NCI-H1417 treated with DMSO at 0.1 percent for 48 hours (cell line): Measurements from ENCODE around the gene SLC4A11.
A peak's percentile ranks its signal among the peaks of the same experiment; 100 is the strongest.

Experiments used
- DNase-seq: peaks from one replicate; lab custom pipeline; 2025; lab: John Stamatoyannopoulos, UW

Gene SLC4A11

GRCh38 chr20:3239026-3239866, at the start of gene SLC4A11:
Gene SLC4A11 (minus strand): TSS chr20:3239190. CDS start chr20:3239137, 53 bp downstream.
- DNase-seq = no peak

DNA sequence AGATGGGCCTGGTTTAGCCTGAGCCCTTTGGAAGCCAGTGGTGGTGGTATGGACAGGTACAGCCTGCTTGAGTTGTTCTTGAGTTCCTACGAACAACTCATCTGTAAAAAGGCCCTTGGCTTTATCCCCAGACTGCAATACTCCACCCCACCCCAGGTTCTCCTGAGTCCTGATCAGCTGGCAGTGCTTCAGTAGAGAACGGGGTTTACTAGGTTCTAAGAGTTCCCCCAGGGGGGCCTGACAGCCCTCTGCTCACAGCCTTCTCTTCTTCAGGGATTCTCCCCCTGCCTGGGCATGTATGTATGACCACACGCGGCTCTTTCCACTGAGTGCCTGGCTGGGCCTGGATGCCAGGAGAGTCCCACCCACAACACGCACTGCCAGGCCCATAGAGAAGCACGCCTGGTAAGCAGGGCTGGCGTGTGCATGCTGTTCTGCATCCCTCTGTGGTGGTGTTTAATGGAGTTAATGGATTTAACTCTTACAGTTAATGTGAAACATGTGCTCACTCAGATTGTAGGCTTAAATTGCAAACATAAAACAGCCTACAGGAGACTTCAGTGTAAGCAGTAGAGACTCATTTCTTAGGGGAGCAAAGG, 44.3 kb upstream of the SLC4A11 start:
- no peak for DNase-seq

GRCh38 chr20:3282271-3283221, 43.6 kb upstream of the SLC4A11 start:
- no peak for DNase-seq

GRCh38 chr20:3281437-3281836, 42.4 kb upstream of the SLC4A11 start:
- no peak for DNase-seq

- DNase-seq = no peak
These were observed 40.8 kb upstream of the SLC4A11 start for GRCh38 chr20:3279761-3280160.

DNA sequence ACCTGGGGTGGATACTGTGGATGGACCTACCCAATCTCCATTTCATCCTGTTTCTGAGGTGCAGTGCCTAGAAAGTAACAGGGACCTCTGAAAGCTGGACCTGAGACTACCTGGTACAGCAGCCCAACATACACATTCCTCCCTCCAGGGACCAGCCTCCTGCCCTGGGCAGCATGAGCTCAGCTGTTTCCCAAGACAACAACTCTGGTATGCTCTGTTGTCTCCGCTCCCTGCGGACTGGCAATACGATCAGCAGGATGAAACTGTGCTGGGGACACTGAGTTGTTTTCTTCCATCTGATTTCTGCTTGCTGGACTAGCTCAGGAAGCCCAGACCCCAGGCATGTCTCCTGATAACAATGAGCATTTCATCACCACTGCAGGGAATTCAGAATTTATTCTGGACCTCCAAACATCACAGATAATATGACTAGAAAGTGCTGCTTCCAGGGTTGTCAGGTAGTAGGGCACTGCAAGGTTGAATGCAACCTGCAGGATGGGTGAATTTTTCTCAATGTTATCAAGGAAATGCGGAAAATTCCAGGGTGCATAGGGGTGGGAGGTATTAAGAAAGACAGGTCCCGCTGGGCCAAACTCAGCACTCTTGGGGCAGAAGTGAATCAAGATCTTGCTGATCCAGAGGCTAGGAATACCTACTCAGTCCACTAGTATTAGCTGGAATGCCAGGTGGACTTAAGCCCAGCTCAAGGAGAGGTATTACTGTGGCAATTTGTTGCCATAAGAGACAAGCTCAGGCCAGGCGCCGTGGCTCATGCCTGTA, 38.9 kb upstream of the SLC4A11 start:
- no peak for DNase-seq

DNA sequence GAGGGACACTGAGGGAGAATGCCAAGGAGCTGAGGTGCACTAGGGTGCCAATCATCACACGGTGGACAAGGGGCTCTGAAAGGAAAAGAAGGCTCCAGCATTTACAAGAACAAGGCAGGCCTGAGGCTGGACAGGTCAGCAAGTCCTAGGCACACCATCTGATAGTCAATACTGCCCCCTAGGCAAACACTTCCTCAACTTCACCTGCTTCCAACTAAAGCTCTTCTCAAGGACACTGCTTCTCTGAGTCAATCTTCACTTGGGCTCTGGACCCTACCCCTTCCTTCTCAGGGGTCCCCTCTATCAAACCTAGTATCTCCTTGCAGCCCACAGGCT, 37.7 kb upstream of the SLC4A11 start:
- DNase-seq = peak; percentile 8

GRCh38 chr20:3275966-3276679, 37.1 kb upstream of the SLC4A11 start:
- DNase-seq = no peak

GRCh38 chr20:3275064-3275935, 36.3 kb upstream of the SLC4A11 start:
- DNase-seq = no peak

- no peak for DNase-seq
These were observed 34.4 kb upstream of the SLC4A11 start for GRCh38 chr20:3273371-3273770.

GRCh38 chr20:3270051-3270450, 31.1 kb upstream of the SLC4A11 start:
- no peak for DNase-seq

- DNase-seq = no peak
These were observed 23.6 kb upstream of the SLC4A11 start for GRCh38 chr20:3262566-3262965.

DNA sequence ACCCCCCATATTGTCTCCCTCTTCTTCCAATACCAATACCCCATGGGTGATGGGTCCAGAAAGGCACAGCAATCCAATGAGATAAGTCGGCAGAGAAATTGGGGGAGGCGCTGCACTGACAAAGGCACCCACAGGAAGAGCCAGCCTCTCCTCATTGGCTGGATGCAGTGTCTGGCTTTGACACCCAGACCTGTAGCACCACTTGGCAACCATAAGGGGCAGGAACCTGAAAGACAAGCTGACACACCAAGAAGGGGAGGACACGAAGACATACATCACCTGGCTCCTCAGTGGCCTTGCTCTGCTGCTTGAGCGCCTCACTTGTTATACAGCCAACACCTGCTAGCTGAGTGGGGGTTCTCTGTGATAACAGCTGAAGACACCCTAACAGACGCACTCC, 19.4 kb upstream of the SLC4A11 start:
- DNase-seq = no peak

DNA sequence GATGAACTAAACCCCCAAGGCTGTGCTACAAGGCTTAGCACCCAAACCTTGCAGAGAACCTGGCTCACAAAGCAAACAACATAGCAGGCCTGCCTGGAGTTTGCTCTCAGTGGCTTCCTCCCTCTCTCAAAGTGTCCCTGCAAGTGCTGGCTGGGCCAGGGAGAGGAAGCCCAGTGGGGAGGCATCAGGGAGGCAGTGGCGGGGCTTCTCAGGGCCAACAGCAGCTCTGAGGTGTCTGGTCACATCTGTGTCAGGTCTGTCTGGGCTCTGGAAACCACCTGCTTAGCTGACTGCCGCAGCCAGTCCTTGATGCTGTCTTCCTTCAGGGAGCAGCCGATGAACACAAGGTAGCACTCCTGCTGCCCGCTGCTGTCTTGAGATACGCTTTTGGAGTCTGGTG, 16.7 kb upstream of the SLC4A11 start:
- no peak for DNase-seq

GRCh38 chr20:3251806-3252205, 12.8 kb upstream of the SLC4A11 start:
- no peak for DNase-seq

DNA sequence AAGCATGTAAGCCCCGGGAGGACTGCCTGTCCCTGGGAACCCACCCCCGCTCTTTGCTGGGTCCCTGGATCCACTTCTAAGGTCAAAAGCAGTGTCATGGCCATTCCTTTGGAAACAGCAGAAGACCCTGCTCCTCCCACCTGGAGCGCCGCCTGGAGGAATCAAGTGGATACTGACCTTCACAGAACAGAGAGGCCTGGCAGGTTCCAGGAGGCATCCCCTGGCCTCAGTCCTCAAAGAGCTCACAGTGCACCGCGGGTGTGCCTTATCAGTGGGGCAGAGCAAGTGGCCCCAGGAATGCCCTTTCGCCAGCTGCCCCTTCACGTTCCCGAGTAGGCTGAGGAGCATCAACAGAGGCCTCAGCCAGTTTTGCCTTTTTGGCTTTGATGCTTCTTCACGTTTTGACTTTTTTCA, 11.1 kb upstream of the SLC4A11 start:
- DNase-seq = no peak

DNA sequence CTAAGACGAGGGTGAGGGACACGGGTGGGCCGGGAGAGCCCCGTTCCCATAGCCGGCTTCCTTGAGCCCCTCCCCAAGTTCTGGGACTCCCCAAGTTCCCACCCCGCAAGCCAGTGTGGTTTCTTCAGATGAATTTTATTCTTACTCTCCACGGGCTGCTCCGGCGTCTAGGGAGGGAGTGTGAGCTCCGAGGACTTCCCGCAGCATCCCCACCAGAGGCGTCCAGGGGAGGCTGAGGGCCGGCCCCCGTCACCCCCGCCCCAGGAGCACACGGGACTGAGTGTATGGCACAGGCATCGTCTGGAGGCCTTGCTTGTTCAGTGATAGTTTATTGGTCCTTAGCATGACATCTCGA, 10.0 kb upstream of the SLC4A11 start:
- no peak for DNase-seq

GRCh38 chr20:3248167-3248992, 9.4 kb upstream of the SLC4A11 start:
- no peak for DNase-seq

GRCh38 chr20:3247638-3248037, 8.6 kb upstream of the SLC4A11 start:
- no peak for DNase-seq
